ENCODE results near the gene SERINC3. TPM values are rescaled to one million over a fixed set of nuclear protein-coding genes. Genes with fewer than 3 reads are reported as not detected.
A peak's percentile ranks its signal among the peaks of the same experiment; 100 is the strongest.
"Not testable (repeated sequence)": the region's sequence is repeated elsewhere in the genome, so short reads cannot be mapped to it uniquely, and the experiment has no call there.

SERINC3 gene
- 10 to 100 TPM; 90.8 to 93.3 TPM for total RNA-seq

GRCh38 chr20:44521484-44522481 lies at the start of gene SERINC3:
Gene SERINC3, minus strand, starts transcription at chr20:44522070. Its CDS starts 119 bp downstream, at chr20:44521951.
- H3K4me3 Mint-ChIP-seq = peak within 1 kb of the TSS; percentile 73
- peaks cover 49% of the 10 kb centered on the region for H3K4me1 Mint-ChIP-seq
- POLR2A ChIA-PET = interaction anchor here (0.7 to 3.3 kb wide), 23 partner anchors 8 to 364 kb away, joined by 3 to 29 read pairs (median 5); partner anchors contain the start of genes ADA, OSER1, TTPAL and YWHAB
- CTCF ChIA-PET = interaction anchor here (0.6 to 2.1 kb wide), 7 partner anchors 17 to 304 kb away, joined by 3 to 7 read pairs (median 4); partner anchors contain the start of gene TTPAL
- H3K27me3 Mint-ChIP-seq = no peaks in the 10 kb centered on the region
- H3K27ac Mint-ChIP-seq = peak within 1 kb of the TSS; percentile 85
- peaks cover 12% of the 10 kb centered on the region for H3K36me3 Mint-ChIP-seq (ENCODE audit: low read depth)
- DNase-seq = peak; percentile 97
- no peaks in the 10 kb centered on the region for H3K9me3 Mint-ChIP-seq

DNA sequence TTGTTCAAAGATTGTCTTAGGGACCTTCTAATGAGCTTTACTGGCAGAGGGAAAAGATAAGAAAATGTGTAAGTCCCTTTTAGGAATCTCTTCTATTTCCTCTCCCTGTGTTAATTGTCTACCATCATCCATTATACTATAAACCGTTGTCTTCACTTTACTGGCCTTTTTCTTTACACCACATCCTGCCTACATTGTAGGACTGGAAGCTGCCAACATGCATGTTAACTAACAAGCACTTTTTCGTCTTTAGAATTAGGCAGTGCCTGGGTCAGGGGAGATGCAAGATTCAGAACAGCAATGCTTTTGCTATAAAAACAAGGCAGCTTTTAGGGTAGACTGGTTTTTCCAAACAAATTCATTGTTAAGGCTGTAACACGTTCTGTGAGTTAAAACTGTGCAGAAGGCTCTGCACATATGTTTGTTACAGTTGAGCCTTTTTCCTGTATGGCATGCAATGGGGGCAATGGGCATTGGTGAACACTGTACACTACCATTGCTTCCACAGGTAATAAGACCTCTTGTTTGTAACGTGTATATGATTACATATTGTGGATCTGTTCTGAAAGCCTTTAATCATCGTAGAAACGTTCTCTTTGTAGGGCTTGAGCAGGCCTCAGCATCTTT lies 49.6 kb upstream of the SERINC3 start:
- no peak for DNase-seq
- Mint-ChIP-seq H3K9me3 (no peaks in the 10 kb centered on the region), H3K27me3 (peaks cover 1% of the 10 kb centered on the region), H3K4me3 (no peak overlapping the region), H3K36me3 (ENCODE audit: low read depth) (no peaks in the 10 kb centered on the region), H3K4me1 (peaks cover 13% of the 10 kb centered on the region), H3K27ac (no peak overlapping the region)
- ChIA-PET POLR2A (interaction anchor here (0.7 kb wide), 1 partner anchor 12 kb away, joined by 4 read pairs; no protein-coding TSS in a partner anchor), CTCF (no interaction called here)

DNA sequence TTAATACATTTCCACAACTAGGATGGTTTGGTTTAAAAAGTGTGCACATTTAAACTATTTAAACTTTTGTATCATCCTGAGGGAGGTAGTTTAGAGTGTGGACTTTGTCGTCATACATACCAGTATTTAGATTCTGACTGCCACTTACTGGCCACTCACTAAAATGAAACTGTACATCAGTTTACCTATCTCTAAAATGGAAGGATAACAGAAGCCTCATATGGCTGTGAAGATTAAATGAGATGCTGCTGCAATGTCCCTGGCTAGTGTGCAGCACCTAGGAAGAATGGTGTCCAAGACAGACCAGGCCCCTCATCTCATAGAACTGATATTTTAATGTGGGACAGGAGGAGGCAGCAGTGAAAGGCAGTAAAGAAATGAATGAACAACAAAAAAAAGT lies 48.5 kb upstream of the SERINC3 start:
- H3K27ac Mint-ChIP-seq = no peak overlapping the region
- peaks cover 7% of the 10 kb centered on the region for H3K4me1 Mint-ChIP-seq
- peaks cover 1% of the 10 kb centered on the region for H3K27me3 Mint-ChIP-seq
- H3K9me3 Mint-ChIP-seq = no peaks in the 10 kb centered on the region
- no peaks in the 10 kb centered on the region for H3K36me3 Mint-ChIP-seq (ENCODE audit: low read depth)
- CTCF ChIA-PET = no interaction called here
- H3K4me3 Mint-ChIP-seq = no peak overlapping the region
- POLR2A ChIA-PET = no interaction called here
- DNase-seq = no peak

DNA sequence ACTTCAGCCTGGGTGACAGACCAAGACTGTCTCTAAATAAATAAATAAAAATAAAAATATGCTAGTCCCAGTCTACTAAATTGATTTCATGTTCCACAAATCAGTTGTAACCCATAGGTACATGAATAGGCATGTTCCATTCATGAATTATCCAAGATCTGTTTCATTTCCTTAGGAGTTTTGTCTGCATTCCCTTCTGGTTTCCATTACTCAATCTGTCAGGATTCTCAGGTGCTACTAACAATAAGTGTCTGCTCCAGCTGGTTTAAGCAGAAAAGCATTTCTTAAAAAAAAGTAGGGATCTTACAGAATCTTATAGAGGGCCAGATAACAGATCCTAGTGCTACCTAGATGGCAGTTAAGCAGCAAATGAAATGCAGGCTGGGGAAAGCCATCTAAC lies 44.9 kb upstream of the SERINC3 start:
- ChIA-PET POLR2A (no interaction called here), CTCF (interaction anchor here (0.9 kb wide), 1 partner anchor 27 kb away, joined by 3 read pairs; no protein-coding TSS in a partner anchor)
- no peaks in the 10 kb centered on the region for H3K36me3 Mint-ChIP-seq (ENCODE audit: low read depth)
- H3K4me3 Mint-ChIP-seq = no peak overlapping the region
- no peak for DNase-seq
- H3K27ac Mint-ChIP-seq = no peak overlapping the region
- peaks cover 7% of the 10 kb centered on the region for H3K4me1 Mint-ChIP-seq
- no peaks in the 10 kb centered on the region for H3K9me3 Mint-ChIP-seq
- peaks cover 10% of the 10 kb centered on the region for H3K27me3 Mint-ChIP-seq

GRCh38 chr20:44566018-44566417 lies 44.1 kb upstream of the SERINC3 start:
- no peaks in the 10 kb centered on the region for H3K9me3 Mint-ChIP-seq
- POLR2A ChIA-PET = no interaction called here

GRCh38 chr20:44561876-44562275 lies 40.0 kb upstream of the SERINC3 start:
- no peak for DNase-seq
- H3K4me1 Mint-ChIP-seq = no peaks in the 10 kb centered on the region
- H3K27me3 Mint-ChIP-seq = peaks cover 15% of the 10 kb centered on the region
- no peak overlapping the region for H3K27ac Mint-ChIP-seq
- no peak overlapping the region for H3K4me3 Mint-ChIP-seq
- CTCF ChIA-PET = no interaction called here
- no peaks in the 10 kb centered on the region for H3K9me3 Mint-ChIP-seq
- POLR2A ChIA-PET = no interaction called here
- H3K36me3 Mint-ChIP-seq (ENCODE audit: low read depth) = no peaks in the 10 kb centered on the region

More at GRCh38 chr20:44566018-44566417, 44.1 kb upstream of the SERINC3 start:
- peaks cover 2% of the 10 kb centered on the region for H3K4me1 Mint-ChIP-seq
- H3K4me3 Mint-ChIP-seq = no peak overlapping the region
- H3K36me3 Mint-ChIP-seq (ENCODE audit: low read depth) = no peaks in the 10 kb centered on the region
- H3K27me3 Mint-ChIP-seq = peaks cover 10% of the 10 kb centered on the region
- no peak for DNase-seq
- CTCF ChIA-PET = no interaction called here
- no peak overlapping the region for H3K27ac Mint-ChIP-seq

DNA sequence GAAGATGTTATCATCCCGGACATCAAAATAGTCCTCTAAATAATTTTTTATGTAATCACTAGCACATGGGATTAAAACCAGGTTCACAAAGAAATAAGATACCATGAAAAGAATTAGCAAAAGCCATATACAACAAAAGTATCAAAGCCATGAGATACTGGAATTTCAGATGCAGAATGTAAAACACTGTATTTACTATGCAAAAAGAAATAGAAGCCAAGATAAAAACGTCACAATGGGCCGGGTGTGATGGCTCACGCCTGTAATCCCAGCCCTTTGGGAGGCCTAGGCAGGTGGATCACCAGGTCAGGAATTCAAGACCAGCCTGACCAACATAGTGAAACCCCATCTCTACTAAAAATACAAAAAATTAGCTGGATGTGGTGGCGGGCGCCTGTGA lies 38.9 kb upstream of the SERINC3 start:
- CTCF ChIA-PET; H3K9me3 Mint-ChIP-seq; DNase-seq; POLR2A ChIA-PET; H3K36me3 Mint-ChIP-seq (ENCODE audit: low read depth); H3K27ac Mint-ChIP-seq; H3K4me3 Mint-ChIP-seq; H3K4me1 Mint-ChIP-seq: not testable (repeated sequence)
- H3K27me3 Mint-ChIP-seq = peaks cover 15% of the 10 kb centered on the region

DNA sequence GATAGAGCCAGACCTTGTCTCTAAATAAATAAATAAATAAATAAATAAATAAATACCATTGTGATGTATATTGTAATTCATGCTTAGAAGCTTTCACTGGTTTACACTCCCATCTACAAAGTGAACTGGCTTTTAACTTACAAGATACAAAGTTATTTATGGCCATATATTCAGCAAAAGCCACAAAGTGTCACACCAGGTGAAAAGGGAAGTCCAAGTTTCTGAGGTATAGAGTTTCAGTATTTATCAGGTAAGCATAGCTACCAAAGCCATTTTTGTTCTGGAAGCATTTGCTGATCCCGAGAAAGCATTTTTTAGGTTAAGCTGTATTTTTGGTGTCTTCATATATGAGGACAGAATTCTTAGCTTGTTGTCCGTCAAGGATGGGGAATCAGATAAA lies 38.4 kb upstream of the SERINC3 start:
- H3K36me3 Mint-ChIP-seq (ENCODE audit: low read depth) = no peaks in the 10 kb centered on the region
- CTCF ChIA-PET = no interaction called here

GRCh38 chr20:44559302-44559701 lies 37.4 kb upstream of the SERINC3 start:
- peaks cover 14% of the 10 kb centered on the region for H3K27me3 Mint-ChIP-seq

More for the DNA sequence above, 38.4 kb upstream of the SERINC3 start:
- H3K9me3 Mint-ChIP-seq = no peaks in the 10 kb centered on the region
- H3K4me1 Mint-ChIP-seq = no peaks in the 10 kb centered on the region
- no peak overlapping the region for H3K27ac Mint-ChIP-seq
- POLR2A ChIA-PET = interaction anchor here (1.0 kb wide), 1 partner anchor 11 kb away, joined by 4 read pairs; no protein-coding TSS in a partner anchor
- H3K4me3 Mint-ChIP-seq = no peak overlapping the region
- peaks cover 15% of the 10 kb centered on the region for H3K27me3 Mint-ChIP-seq
- DNase-seq = no peak

GRCh38 chr20:44552950-44553908 lies 31.4 kb upstream of the SERINC3 start:
- CTCF ChIA-PET = interaction anchor here (0.6 to 1.2 kb wide), 2 partner anchors 45 to 143 kb away, joined by 3 read pairs; no protein-coding TSS in a partner anchor

More at GRCh38 chr20:44559302-44559701, 37.4 kb upstream of the SERINC3 start:
- no peak for DNase-seq
- CTCF ChIA-PET = interaction anchor here (1.0 kb wide), 1 partner anchor 11 kb away, joined by 3 read pairs; no protein-coding TSS in a partner anchor
- no peaks in the 10 kb centered on the region for H3K9me3 Mint-ChIP-seq
- H3K27ac Mint-ChIP-seq = no peak overlapping the region
- POLR2A ChIA-PET = interaction anchor here (1.0 kb wide), 1 partner anchor 12 kb away, joined by 4 read pairs; no protein-coding TSS in a partner anchor
- no peaks in the 10 kb centered on the region for H3K4me1 Mint-ChIP-seq
- H3K36me3 Mint-ChIP-seq (ENCODE audit: low read depth) = no peaks in the 10 kb centered on the region
- no peak overlapping the region for H3K4me3 Mint-ChIP-seq

GRCh38 chr20:44552568-44552949 lies 30.7 kb upstream of the SERINC3 start:
- Mint-ChIP-seq H3K9me3 (no peaks in the 10 kb centered on the region), H3K4me3 (no peak overlapping the region), H3K4me1 (peaks cover 15% of the 10 kb centered on the region), H3K27me3 (peaks cover under 1% of the 10 kb centered on the region), H3K36me3 (ENCODE audit: low read depth) (no peaks in the 10 kb centered on the region), H3K27ac (no peak overlapping the region)
- ChIA-PET POLR2A (no interaction called here), CTCF (interaction anchor here (1.2 kb wide), 1 partner anchor 46 kb away, joined by 3 read pairs; no protein-coding TSS in a partner anchor)
- DNase-seq = no peak

More at GRCh38 chr20:44552950-44553908, 31.4 kb upstream of the SERINC3 start:
- Mint-ChIP-seq H3K36me3 (ENCODE audit: low read depth) (no peaks in the 10 kb centered on the region), H3K4me1 (peaks cover 15% of the 10 kb centered on the region), H3K4me3 (no peak overlapping the region), H3K27ac (peak overlapping the region; percentile 13), H3K9me3 (no peaks in the 10 kb centered on the region), H3K27me3 (peaks cover under 1% of the 10 kb centered on the region)
- POLR2A ChIA-PET = no interaction called here
- DNase-seq = no peak

GRCh38 chr20:44552050-44552449 lies 30.2 kb upstream of the SERINC3 start:
- H3K27ac Mint-ChIP-seq = no peak overlapping the region
- H3K4me1 Mint-ChIP-seq = peaks cover 15% of the 10 kb centered on the region

More at GRCh38 chr20:44552050-44552449, 30.2 kb upstream of the SERINC3 start:
- Mint-ChIP-seq H3K27me3 (peaks cover 4% of the 10 kb centered on the region), H3K9me3 (no peaks in the 10 kb centered on the region), H3K36me3 (ENCODE audit: low read depth) (no peaks in the 10 kb centered on the region), H3K4me3 (no peak overlapping the region)
- ChIA-PET CTCF (interaction anchor here (0.9 kb wide), 1 partner anchor 11 kb away, joined by 3 read pairs; no protein-coding TSS in a partner anchor), POLR2A (no interaction called here)
- DNase-seq = no peak
